GM18505 (cell line): Measurements from ENCODE around the gene ST7.

Source experiments
- ATAC-seq: cut with Tn5 transposase; IDR thresholded peaks from one replicate; pipeline ENCODE4 v1.9.1; 2021; ENCODE audit not compliant: unreplicated experiment
- POLR2A ChIP-seq: IDR thresholded peaks from 4 replicates; pipeline ENCODE4 v1.6.1; 2011; ENCODE audit warnings: borderline replicate concordance; ENCODE audit not compliant: insufficient read depth, insufficient read length; ENCODE audit errors: extremely low read depth

Gene ST7

GRCh38 chr7:117248829-117249228 is 295.5 kb downstream of the ST7 start:
- no peak for TF ChIP-seq POLR2A
- ATAC-seq, result no peak

GRCh38 chr7:117249696-117250095 is 296.4 kb downstream of the ST7 start:
- no peak for ATAC-seq
- no peak for TF ChIP-seq POLR2A

- TF ChIP-seq POLR2A, result no peak
- ATAC-seq, result no peak
Observed at GRCh38 chr7:117250245-117250644, 296.9 kb downstream of the ST7 start.

- ATAC-seq, result no peak
- no peak for TF ChIP-seq POLR2A
Observed at GRCh38 chr7:117250801-117251200, 297.5 kb downstream of the ST7 start.

GRCh38 chr7:117251687-117252086 is 298.4 kb downstream of the ST7 start:
- TF ChIP-seq POLR2A, result no peak
- ATAC-seq, result peak; percentile 54

- no peak for TF ChIP-seq POLR2A
- ATAC-seq, result no peak
Observed at GRCh38 chr7:117259615-117260014, 306.3 kb downstream of the ST7 start.

GRCh38 chr7:117262546-117262945 is 309.2 kb downstream of the ST7 start:
- ATAC-seq, result no peak
- TF ChIP-seq POLR2A, result no peak

GRCh38 chr7:117264716-117265115 is 311.4 kb downstream of the ST7 start:
- no peak for TF ChIP-seq POLR2A
- no peak for ATAC-seq

- no peak for TF ChIP-seq POLR2A
- ATAC-seq, result no peak
Observed at GRCh38 chr7:117269417-117269816, 316.1 kb downstream of the ST7 start.

- ATAC-seq, result no peak
- TF ChIP-seq POLR2A, result no peak
Observed at GRCh38 chr7:117269886-117270285, 316.6 kb downstream of the ST7 start.

GRCh38 chr7:117270371-117270770 is 317.1 kb downstream of the ST7 start:
- TF ChIP-seq POLR2A, result no peak
- no peak for ATAC-seq

GRCh38 chr7:117271566-117271965 is 318.3 kb downstream of the ST7 start:
- no peak for ATAC-seq
- TF ChIP-seq POLR2A, result no peak

GRCh38 chr7:117272017-117272759 is 318.9 kb downstream of the ST7 start:
- ATAC-seq, result no peak
- TF ChIP-seq POLR2A, result no peak

- no peak for TF ChIP-seq POLR2A
- no peak for ATAC-seq
Observed at GRCh38 chr7:117273325-117273724, 320.0 kb downstream of the ST7 start.

- TF ChIP-seq POLR2A, result no peak
- ATAC-seq, result no peak
Observed at GRCh38 chr7:117273814-117274225, 320.5 kb downstream of the ST7 start.
